Tibial nerve (tissue), 4 donors: ENCODE results near the gene TRPV4.

Source experiments
- CTCF ChIP-seq, 5 experiments: fragments of 200-600 bp in 3 of 5; fragments of 450-650 bp in 2 of 5; sonication (generic) in 3 of 5; IDR thresholded peaks; one replicate each; pipeline ENCODE4 v1.5.1; 2016 to 2019; ENCODE audit warnings: antibody characterized with exemption in 5 of 5, mild to moderate bottlenecking in 3 of 5, moderate library complexity in 2 of 5
- EP300 ChIP-seq, 2 donors: sonication (generic); formaldehyde crosslinking; IDR thresholded peaks; one replicate each; pipeline ENCODE4 v1.6.1; 2017; ENCODE audit warnings: antibody characterized with exemption in 2 of 2, mild to moderate bottlenecking in 1 of 2

- TF ChIP-seq CTCF (IDR thresholded peaks at IDR 0.05) (no peak), EP300 (IDR thresholded peaks at IDR 0.05) (no peak)
Measured at GRCh38 chr12:109763201-109763841, 69.9 kb downstream of the TRPV4 start.
